H9 (cell line): Measurements from ENCODE around the gene SFTPB. TPM values are rescaled to one million over a fixed set of nuclear protein-coding genes. Genes with fewer than 3 reads are reported as not detected.

Experiments used
- DNase-seq: peaks from one replicate; pipeline ENCODE4 v3.0.0-alpha.2; 2017
- H2AFZ ChIP-seq: one replicate; pipeline ENCODE4 v1.6.1; 2013; ENCODE audit warnings: mild to moderate bottlenecking, low read length, control low read depth, moderate library complexity
- H2AK5ac ChIP-seq: 2 replicates; pipeline ENCODE4 v1.6.1; 2013; ENCODE audit warnings: low read length, control low read depth, mixed read lengths; ENCODE audit not compliant: insufficient read length
- H2BK120ac ChIP-seq: one replicate; pipeline ENCODE4 v1.6.1; 2013; ENCODE audit warnings: low read depth, mild to moderate bottlenecking, low read length, control low read depth, inconsistent platforms; ENCODE audit not compliant: poor library complexity, severe bottlenecking
- H2BK12ac ChIP-seq: 2 replicates; pipeline ENCODE4 v1.6.1; 2013; ENCODE audit warnings: low read length, control low read depth, mixed read lengths, low read depth; ENCODE audit not compliant: insufficient read length
- H2BK15ac ChIP-seq: 2 replicates; pipeline ENCODE4 v1.6.1; 2013; ENCODE audit warnings: low read depth, low read length, control low read depth
- H2BK20ac ChIP-seq: one replicate; pipeline ENCODE4 v1.6.1; 2013; ENCODE audit warnings: low read depth, mild to moderate bottlenecking, low read length, control low read depth, inconsistent platforms; ENCODE audit not compliant: poor library complexity, severe bottlenecking
- H2BK5ac ChIP-seq: 2 replicates; pipeline ENCODE4 v1.6.1; 2013; ENCODE audit warnings: low read length, control low read depth, mixed read lengths; ENCODE audit not compliant: insufficient read length
- H3K14ac ChIP-seq: 2 replicates; pipeline ENCODE4 v1.6.1; 2013; ENCODE audit warnings: low read length, control low read depth; ENCODE audit not compliant: insufficient read depth
- H3K18ac ChIP-seq: 2 replicates; pipeline ENCODE4 v1.6.1; 2013; ENCODE audit warnings: low read depth, mild to moderate bottlenecking, mixed read lengths, low read length, control low read depth; ENCODE audit not compliant: insufficient read length
- H3K23ac ChIP-seq: 2 replicates; pipeline ENCODE4 v1.6.1; 2013; ENCODE audit warnings: low read length, control low read depth, mixed read lengths, low read depth; ENCODE audit not compliant: insufficient read length
- H3K23me2 ChIP-seq: 2 replicates; pipeline ENCODE4 v1.6.1; 2013; ENCODE audit warnings: low read depth, mild to moderate bottlenecking, mixed read lengths, low read length, control low read depth; ENCODE audit not compliant: insufficient read length, poor library complexity, severe bottlenecking
- H3K27ac ChIP-seq: 2 replicates; pipeline ENCODE4 v1.5.1; 2013; ENCODE audit warnings: low read length, control low read depth, mixed read lengths, low read depth; ENCODE audit not compliant: insufficient read length
- H3K27me3 ChIP-seq: 2 replicates; pipeline ENCODE4 v1.6.1; 2013; ENCODE audit warnings: low read length, control low read depth, inconsistent platforms; ENCODE audit not compliant: insufficient read depth
- H3K4ac ChIP-seq: 2 replicates; pipeline ENCODE4 v1.6.1; 2013; ENCODE audit warnings: low read depth, mild to moderate bottlenecking, control low read depth, inconsistent platforms, low read length, moderate library complexity
- H3K4me1 ChIP-seq: 2 replicates; pipeline ENCODE4 v1.6.1; 2013; ENCODE audit warnings: low read length, control low read depth, inconsistent platforms; ENCODE audit not compliant: insufficient read depth
- H3K4me2 ChIP-seq: 2 replicates; pipeline ENCODE4 v1.6.1; 2013; ENCODE audit warnings: low read length, control low read depth, mixed read lengths; ENCODE audit not compliant: insufficient read length, insufficient read depth
- H3K56ac ChIP-seq: 2 replicates; pipeline ENCODE4 v1.6.1; 2013; ENCODE audit warnings: low read depth, mild to moderate bottlenecking, mixed read lengths, low read length, control low read depth; ENCODE audit not compliant: insufficient read length
- H3K79me1 ChIP-seq: 2 replicates; pipeline ENCODE4 v1.6.1; 2013; ENCODE audit warnings: low read depth, mild to moderate bottlenecking, moderate library complexity, low read length, control low read depth, inconsistent platforms; ENCODE audit not compliant: insufficient read depth, poor library complexity, severe bottlenecking
- H3K79me2 ChIP-seq: 2 replicates; pipeline ENCODE4 v1.6.1; 2013; ENCODE audit warnings: low read length, control low read depth, inconsistent platforms; ENCODE audit not compliant: insufficient read depth
- H3K9ac ChIP-seq: 2 replicates; pipeline ENCODE4 v1.6.1; 2013; ENCODE audit warnings: low read length, control low read depth, mixed read lengths; ENCODE audit not compliant: insufficient read length; ENCODE audit errors: extremely low read depth
- H3K9me3 ChIP-seq: one replicate; pipeline ENCODE4 v1.6.1; 2013; ENCODE audit warnings: low read depth, low read length, inconsistent platforms; ENCODE audit not compliant: control insufficient read depth
- H3T11ph ChIP-seq: one replicate; pipeline ENCODE4 v1.6.1; 2013; ENCODE audit warnings: mild to moderate bottlenecking, low read length, control low read depth, inconsistent platforms
- H4K20me1 ChIP-seq: one replicate; pipeline ENCODE4 v1.6.1; 2013; ENCODE audit not compliant: control insufficient read depth, insufficient read length, insufficient read depth
- H4K5ac ChIP-seq: 2 replicates; pipeline ENCODE4 v1.6.1; 2013; ENCODE audit warnings: low read depth, mild to moderate bottlenecking, mixed read lengths, low read length, control low read depth; ENCODE audit not compliant: insufficient read length
- H4K8ac ChIP-seq: replicated peaks from 2 replicates; pipeline ENCODE4 v1.6.1; 2013; ENCODE audit warnings: low read length, control low read depth, mixed read lengths, low read depth; ENCODE audit not compliant: insufficient read length
- H4K91ac ChIP-seq: 2 replicates; pipeline ENCODE4 v1.6.1; 2013; ENCODE audit warnings: low read depth, mild to moderate bottlenecking, moderate library complexity, mixed read lengths, low read length, control low read depth; ENCODE audit not compliant: insufficient read length
- H3K27ac Mint-ChIP-seq, 3 experiments: 2 replicates in 2 of 3; 3 replicates in 1 of 3; pipeline ENCODE4 v1.8.0; 2020 to 2021; ENCODE audit warnings: mixed read lengths in 3 of 3, mild to moderate bottlenecking in 1 of 3, moderate library complexity in 1 of 3
- H3K27me3 Mint-ChIP-seq: 2 replicates; pipeline ENCODE4 v1.8.0; 2021; ENCODE audit warnings: low read depth, mild to moderate bottlenecking, moderate library complexity, mixed read lengths
- H3K36me3 Mint-ChIP-seq, 3 experiments: 2 replicates in 2 of 3; 3 replicates in 1 of 3; pipeline ENCODE4 v1.8.0; 2020 to 2021; ENCODE audit warnings: low read depth in 3 of 3, mixed read lengths in 3 of 3; ENCODE audit not compliant: insufficient read depth in 1 of 3
- H3K4me1 Mint-ChIP-seq, 2 experiments: 2 replicates each; pipeline ENCODE4 v1.8.0; 2020; ENCODE audit warnings: mixed read lengths in 2 of 2
- H3K4me3 Mint-ChIP-seq, 2 experiments: 2 replicates in 1 of 2; 3 replicates in 1 of 2; pipeline ENCODE4 v1.8.0; 2020 to 2021; ENCODE audit warnings: mild to moderate bottlenecking in 2 of 2, mixed read lengths in 2 of 2, moderate library complexity in 1 of 2
- H3K9me3 Mint-ChIP-seq, 2 experiments: 2 replicates in 1 of 2; 3 replicates in 1 of 2; pipeline ENCODE4 v1.8.0; 2020; ENCODE audit warnings: mild to moderate bottlenecking in 2 of 2, mixed read lengths in 2 of 2, moderate library complexity in 1 of 2
- WGBS: extraction: QIAGEN DNeasy Blood & Tissue Kit; methylation state at CpG from one replicate; pipeline ENCODE4 v1.1.7; 2013; ENCODE audit warnings: missing lambda C conversion rate, low lambda C conversion rate, mixed read lengths; ENCODE audit not compliant: insufficient read length; ENCODE audit errors: extremely low coverage; 5-methylcytosine and 5-hydroxymethylcytosine counted together
- total RNA-seq: library from RNA; stranded (reverse); gene quantifications from 2 replicates; pipeline ENCODE4 v1.2.1, GENCODE V29; 2021
- TF ChIP-seq, protein P1 (sequence below): fragments of 200-600 bp; sonication (generic); conservative IDR thresholded peaks from 3 replicates; pipeline ENCODE4 v1.8.0; 2021; ENCODE audit warnings: antibody characterized with exemption, mild to moderate bottlenecking

SFTPB gene
- total RNA-seq, 1 experiment from 2014 or later: not detected

DNA sequence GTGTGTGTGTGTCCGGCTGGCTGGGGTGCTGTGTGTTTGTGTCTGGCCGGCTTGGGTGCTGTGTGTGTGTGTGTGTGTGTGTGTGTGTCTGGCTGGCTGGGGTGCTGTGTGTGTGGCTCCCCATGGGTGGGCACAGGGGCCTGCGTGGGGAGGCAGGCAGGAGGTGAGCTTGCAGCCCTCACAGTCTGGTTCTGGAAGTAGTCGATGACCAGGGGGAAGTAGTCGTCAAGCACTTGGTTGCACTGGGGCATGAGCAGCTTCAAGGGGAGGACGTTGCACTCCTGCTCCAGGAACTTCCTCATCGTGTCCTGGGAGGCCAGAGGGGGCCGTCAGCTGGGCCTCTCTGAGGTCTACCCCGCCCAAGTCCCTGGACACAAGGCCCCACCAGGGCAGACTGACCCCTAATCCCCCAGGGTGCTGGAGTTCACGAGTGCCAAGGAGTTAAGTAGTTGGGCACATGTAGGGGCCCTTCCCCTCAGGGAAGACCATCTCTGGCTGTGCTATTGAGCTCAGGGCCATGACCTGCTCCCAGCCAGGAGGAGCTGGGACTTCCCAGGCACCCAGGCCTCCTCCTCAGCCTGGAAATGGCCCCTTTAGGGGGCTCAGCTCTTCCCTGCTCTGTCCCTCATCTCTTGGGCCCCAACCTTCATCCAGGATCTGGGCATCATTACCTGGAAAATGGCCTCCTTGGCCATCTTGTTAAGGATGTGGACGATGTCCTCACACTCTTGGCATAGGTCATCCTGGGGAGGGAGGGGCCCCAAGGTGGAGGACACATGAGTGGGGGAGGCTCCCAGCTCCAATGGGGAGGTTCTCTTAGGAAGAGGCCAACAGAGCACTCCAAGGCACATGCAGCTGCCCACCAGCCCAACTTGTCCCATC lies 1.3 kb downstream of the SFTPB start:
- H3K9me3 Mint-ChIP-seq: no peaks in the 10 kb centered on the region
- no peak overlapping the region for H2BK120ac ChIP-seq
- DNase-seq: no peak
- no peak overlapping the region for H3K9ac ChIP-seq
- no peak overlapping the region for H3K4ac ChIP-seq
- no peak overlapping the region; the same call in 1 of the 2 replicates for H3K14ac ChIP-seq
- H3K27me3 Mint-ChIP-seq: peaks cover 7% of the 10 kb centered on the region
- no peak overlapping the region for H2BK20ac ChIP-seq
- H3K23me2 ChIP-seq: no peaks in the 10 kb centered on the region
- H3K79me1 ChIP-seq: no peaks in the 10 kb centered on the region
- H3K36me3 Mint-ChIP-seq: no peaks in the 10 kb centered on the region
- no peak overlapping the region for H3K27ac ChIP-seq
- no peak overlapping the region for H2BK5ac ChIP-seq
- no peaks in the 10 kb centered on the region for H3K9me3 ChIP-seq
- H3K56ac ChIP-seq: no peak overlapping the region
- H2AFZ ChIP-seq: no peak overlapping the region
- no peak overlapping the region for H3T11ph ChIP-seq
- no peaks in the 10 kb centered on the region for H3K4me1 ChIP-seq
- H2BK15ac ChIP-seq: no peak overlapping the region
- H4K20me1 ChIP-seq: no peaks in the 10 kb centered on the region
- no peak overlapping the region for H4K5ac ChIP-seq
- WGBS: no CpG with 5 or more reads among the region's 11 CpGs
- H3K4me1 Mint-ChIP-seq: peaks cover 3 to 4% of the 10 kb centered on the region in 2 experiments; a peak in 1 of 4 replicates
- no peak overlapping the region for H3K18ac ChIP-seq
- no peak overlapping the region for H2AK5ac ChIP-seq
- H4K91ac ChIP-seq: no peak overlapping the region
- TF ChIP-seq, protein P1, sequence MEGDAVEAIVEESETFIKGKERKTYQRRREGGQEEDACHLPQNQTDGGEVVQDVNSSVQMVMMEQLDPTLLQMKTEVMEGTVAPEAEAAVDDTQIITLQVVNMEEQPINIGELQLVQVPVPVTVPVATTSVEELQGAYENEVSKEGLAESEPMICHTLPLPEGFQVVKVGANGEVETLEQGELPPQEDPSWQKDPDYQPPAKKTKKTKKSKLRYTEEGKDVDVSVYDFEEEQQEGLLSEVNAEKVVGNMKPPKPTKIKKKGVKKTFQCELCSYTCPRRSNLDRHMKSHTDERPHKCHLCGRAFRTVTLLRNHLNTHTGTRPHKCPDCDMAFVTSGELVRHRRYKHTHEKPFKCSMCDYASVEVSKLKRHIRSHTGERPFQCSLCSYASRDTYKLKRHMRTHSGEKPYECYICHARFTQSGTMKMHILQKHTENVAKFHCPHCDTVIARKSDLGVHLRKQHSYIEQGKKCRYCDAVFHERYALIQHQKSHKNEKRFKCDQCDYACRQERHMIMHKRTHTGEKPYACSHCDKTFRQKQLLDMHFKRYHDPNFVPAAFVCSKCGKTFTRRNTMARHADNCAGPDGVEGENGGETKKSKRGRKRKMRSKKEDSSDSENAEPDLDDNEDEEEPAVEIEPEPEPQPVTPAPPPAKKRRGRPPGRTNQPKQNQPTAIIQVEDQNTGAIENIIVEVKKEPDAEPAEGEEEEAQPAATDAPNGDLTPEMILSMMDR: no peak
- no peak overlapping the region for H3K23ac ChIP-seq
- H3K4me3 Mint-ChIP-seq: no peak overlapping the region; a peak in 1 of 5 replicates
- H3K4me2 ChIP-seq: no peak overlapping the region
- no peak overlapping the region for H2BK12ac ChIP-seq
- H3K27me3 ChIP-seq: no peaks in the 10 kb centered on the region
- H3K27ac Mint-ChIP-seq: peak overlapping the region in 2 of 3 experiments; percentile 61 to 86; a peak in 2 of 7 replicates
- no peak overlapping the region for H4K8ac ChIP-seq
- no peaks in the 10 kb centered on the region for H3K79me2 ChIP-seq
